CMK (cell line): Measurements from ENCODE around the gene FABP1.

ENCODE experiments used
- DNase-seq: peaks from one replicate; pipeline ENCODE4 v3.0.0-alpha.2; 2010; ENCODE audit warnings: low read depth

The FABP1 gene

GRCh38 chr2:88081924-88082608 lies 45.8 kb downstream of the FABP1 start:
- no peak for DNase-seq

GRCh38 chr2:88080545-88080944 lies 47.3 kb downstream of the FABP1 start:
- DNase-seq = no peak

- no peak for DNase-seq
Observed at GRCh38 chr2:88078643-88079172, 49.2 kb downstream of the FABP1 start.

- no peak for DNase-seq
Observed at GRCh38 chr2:88077080-88077479, 50.8 kb downstream of the FABP1 start.

- DNase-seq = no peak
Observed at GRCh38 chr2:88074854-88075292, 53.0 kb downstream of the FABP1 start.

- DNase-seq = no peak
Observed at GRCh38 chr2:88074150-88074549, 53.7 kb downstream of the FABP1 start.
